SK-N-MC (cell line): ENCODE data around the gene ST8SIA4.

Experiments used
- EZH2 ChIP-seq: fragments of 200-600 bp; sonication (generic); IDR thresholded peaks from one replicate; pipeline ENCODE4 v1.6.1; 2017; ENCODE audit warnings: antibody characterized with exemption
- POLR2AphosphoS5 ChIP-seq: IDR thresholded peaks from 2 replicates; pipeline ENCODE4 v1.6.1; 2012; ENCODE audit warnings: mild to moderate bottlenecking, low read depth, low read length, borderline replicate concordance

DNA sequence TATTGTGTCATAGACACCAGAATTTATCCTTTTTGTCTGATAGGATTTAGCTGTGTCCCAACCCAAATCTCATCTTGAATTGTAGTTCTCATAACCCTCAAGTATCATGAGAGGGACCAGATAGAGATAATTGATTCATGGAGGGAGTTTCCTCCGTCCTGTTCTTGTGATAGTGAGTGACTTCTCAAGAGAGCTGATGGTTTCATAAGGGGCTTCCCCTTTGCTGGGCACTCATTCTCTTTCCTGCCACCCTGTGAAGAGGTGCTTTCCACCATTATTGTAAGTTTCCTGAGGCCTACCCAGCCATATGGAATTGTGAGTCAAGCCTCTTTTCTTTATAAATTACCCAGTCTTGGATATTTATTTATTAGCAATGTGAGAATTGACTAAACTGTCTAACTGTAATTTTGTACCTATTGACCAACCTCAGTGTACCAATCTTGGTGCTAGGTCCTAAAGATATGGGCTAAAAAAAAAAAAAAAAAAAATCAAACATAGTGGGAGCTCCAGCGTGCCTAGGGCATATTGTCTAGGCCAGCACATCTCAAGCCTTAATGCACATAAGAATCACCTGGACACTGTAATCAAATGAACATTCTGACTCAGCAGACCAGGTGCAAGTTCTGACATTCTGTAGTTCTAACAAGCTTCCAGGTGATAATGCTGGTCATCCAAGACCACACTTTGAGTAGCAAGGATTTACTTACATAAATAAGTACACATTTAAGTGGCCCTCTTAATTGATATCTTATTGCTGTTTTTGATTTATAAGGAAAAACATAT is 30.5 kb downstream of the ST8SIA4 start:
- TF ChIP-seq EZH2 (no peak), POLR2AphosphoS5 (no peak)
